GM13976 (cell line): ENCODE measurements around the gene HOXA3.
A peak's percentile ranks its signal among the peaks of the same experiment; 100 is the strongest.

Source experiments
- DNase-seq: peaks from one replicate; pipeline ENCODE4 v3.0.0; 2012; ENCODE audit warnings: low spot score
- in situ Hi-C: fragments of 300-500 bp; cut with MboI; formaldehyde crosslinking; loops from one replicate; pipeline ENCODE4 v1.12.0; 2022; ENCODE audit warnings: low sequenced_read_pairs, mixed read lengths, inconsistent platforms; ENCODE audit not compliant: unreplicated experiment
- TF ChIP-seq, protein P1 (sequence below): IDR thresholded peaks from 2 replicates; pipeline ENCODE4 v1.5.1; 2012; ENCODE audit warnings: borderline replicate concordance, mild to moderate bottlenecking; ENCODE audit not compliant: insufficient read depth; ENCODE audit errors: extremely low read depth, missing control alignments, control extremely low read depth

Gene HOXA3

DNA sequence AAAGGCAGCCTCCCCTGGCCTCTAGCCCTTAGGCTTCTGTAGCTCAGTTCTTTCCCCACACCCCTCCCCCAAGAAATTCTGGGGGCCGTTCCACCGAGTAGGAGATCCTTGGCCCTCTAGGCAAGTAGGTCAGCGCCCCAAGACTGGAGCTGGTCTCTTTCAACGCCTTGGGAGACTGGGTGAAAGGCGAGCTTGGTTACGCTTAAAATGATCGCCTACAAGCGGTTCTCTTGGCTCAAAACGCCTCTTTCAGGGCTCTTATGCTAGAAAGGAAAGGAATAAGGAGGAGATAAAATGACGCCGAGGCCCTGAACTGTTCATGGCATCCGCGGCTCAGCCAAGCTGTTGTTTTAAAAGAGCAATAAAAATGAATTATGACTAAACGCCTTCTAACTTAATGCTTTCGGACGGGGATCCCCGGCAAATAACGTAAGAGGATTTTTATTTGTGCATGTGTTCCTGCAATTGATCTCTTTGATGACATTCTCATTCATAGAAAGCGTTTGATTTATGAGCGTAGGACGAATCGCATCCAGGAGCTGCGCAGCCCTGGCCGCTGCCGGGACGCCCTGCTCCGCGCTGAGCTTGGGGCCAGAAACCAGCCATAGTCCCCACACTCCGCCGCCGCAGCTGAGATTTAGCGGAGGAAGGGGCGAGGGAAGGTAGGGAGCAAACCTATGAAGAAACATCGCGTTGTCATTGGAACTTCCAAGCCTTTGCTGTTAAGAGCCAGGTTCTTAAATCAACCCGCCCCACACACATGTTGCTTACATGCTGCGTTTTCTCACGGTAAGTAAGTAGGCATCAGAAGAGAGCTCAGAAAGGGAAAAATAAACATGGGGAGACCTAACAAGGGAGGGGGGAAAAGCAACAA, 53.6 kb downstream of the HOXA3 start:
- no peak for DNase-seq
- TF ChIP-seq, protein P1, sequence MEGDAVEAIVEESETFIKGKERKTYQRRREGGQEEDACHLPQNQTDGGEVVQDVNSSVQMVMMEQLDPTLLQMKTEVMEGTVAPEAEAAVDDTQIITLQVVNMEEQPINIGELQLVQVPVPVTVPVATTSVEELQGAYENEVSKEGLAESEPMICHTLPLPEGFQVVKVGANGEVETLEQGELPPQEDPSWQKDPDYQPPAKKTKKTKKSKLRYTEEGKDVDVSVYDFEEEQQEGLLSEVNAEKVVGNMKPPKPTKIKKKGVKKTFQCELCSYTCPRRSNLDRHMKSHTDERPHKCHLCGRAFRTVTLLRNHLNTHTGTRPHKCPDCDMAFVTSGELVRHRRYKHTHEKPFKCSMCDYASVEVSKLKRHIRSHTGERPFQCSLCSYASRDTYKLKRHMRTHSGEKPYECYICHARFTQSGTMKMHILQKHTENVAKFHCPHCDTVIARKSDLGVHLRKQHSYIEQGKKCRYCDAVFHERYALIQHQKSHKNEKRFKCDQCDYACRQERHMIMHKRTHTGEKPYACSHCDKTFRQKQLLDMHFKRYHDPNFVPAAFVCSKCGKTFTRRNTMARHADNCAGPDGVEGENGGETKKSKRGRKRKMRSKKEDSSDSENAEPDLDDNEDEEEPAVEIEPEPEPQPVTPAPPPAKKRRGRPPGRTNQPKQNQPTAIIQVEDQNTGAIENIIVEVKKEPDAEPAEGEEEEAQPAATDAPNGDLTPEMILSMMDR, result no peak
- in situ Hi-C loops, result no loop called here

DNA sequence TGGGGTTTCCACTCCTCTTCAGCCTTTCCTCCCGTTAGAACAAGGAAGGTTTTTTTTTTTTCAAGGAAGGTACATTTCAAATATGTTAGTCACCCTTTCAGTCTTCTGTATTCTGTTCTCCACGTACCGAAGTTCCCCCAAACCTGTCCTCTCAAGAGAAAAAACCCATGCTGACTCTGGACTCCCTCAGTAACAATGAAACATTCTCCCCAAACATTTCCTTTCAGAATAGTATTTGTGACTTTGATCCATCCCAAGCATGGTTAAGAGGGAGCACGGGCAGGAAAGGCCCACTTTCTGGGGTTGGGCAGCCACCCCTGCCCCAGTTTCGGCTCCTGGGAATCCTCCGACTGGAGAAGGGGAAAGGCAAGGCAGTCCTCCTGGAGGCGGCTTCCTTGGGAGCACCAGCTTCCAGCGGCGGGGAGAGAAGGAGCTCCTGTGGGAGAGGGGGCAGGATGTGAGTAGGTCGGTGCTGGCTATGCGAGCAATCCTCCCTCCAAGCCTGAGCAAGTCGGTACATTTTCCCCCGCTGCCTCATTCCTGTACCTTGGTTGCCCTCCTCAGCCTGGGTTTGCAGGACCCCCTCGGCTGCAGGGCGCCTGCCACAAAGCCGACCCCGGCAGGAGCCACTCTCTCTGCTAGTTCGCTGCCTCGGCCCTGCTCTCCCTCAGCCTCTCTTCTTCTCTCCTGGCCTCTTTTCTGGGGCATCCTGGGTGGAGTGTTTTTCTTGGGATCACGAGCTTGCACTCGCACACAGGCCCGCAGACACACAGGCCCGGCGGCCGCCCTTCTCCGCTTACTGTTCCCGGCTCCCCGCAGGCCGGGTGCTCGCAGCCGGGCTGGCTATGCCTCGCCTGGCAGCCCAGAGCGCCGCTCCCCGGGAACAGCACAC, 54.5 kb downstream of the HOXA3 start:
- DNase-seq, result no peak
- TF ChIP-seq, protein P1, result no peak
- in situ Hi-C loops, result no loop called here

DNA sequence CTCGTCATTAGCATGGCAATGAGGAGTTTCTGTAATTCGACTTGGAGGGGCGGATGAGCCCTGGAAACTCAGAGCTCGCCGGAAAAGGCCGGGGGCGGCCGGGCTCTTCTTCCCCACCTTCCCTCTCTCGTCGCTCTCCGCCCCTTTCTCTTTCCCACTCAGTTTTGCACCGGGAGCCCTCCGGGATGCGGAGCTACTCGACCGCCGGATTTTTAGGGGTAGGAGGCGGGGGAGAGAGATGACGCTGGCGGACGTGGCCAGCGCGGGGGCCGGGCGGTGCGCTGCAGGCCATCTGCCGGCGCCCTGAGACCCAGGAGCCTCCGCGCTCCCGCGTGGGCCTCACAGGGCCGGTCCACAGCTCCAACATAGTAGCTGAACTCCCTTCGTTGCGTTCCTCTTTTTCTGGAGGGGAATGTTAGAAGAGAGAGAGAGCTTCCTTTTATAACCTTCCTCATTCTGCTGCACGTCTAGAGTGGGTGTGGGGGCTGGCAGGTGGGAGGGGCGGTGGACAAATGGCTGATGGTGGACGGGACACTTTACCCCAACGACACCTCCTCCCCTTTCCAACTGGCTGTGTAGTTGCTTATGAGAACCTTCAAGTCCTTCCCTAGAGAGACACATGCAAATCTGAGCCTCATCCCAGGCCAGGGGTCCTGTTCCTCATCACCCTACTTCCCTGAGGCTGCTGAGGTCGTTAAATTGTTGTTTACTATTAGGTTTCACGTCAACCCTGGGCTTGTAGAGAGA, 55.4 kb downstream of the HOXA3 start:
- peak; percentile 63 for DNase-seq
- TF ChIP-seq, protein P1, result no peak
- in situ Hi-C loops, result no loop called here

DNA sequence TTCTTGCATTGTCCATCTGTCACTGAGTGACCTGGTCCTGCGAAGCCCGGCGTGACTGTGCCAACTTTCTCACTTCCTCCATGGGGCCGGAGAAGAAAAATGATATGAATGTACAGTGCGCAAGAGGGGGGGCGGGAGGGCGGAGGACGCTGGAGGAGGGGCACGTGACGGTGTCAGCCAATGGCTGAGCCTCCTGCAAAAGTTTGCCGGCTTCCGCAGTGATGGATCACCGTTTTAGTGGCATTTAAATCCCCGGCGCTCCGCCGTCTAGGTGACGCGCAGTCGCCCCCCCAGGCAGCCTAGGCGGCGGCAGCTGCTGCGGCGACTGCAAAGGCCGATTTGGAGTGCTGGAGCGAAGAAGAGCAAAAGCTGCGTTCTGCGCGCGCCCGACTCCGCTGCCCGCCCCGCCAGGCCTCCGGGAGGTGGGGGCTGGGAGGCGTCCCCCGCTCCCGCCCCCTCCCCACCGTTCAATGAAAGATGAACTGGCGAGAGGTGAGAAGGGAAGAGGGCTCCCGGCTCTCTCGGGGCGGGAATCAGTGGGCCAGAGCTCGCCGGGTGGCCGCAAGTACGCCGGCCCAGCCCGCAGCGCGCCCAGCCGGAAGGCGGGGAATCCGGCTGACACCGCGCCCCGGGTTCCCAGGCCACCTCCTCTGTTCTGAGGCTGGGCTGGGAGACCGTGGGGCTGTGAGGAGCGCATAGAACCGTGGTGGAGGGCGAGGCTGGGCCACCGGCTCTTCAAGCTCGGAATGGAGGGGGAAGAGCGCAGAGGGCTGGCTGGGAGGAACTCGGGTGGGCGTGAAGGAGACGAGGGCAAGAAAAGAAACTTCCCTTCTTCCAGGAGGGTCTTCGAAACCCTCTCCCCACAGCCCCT, 56.3 kb downstream of the HOXA3 start, which contains the start of gene HOXA1:
Gene HOXA1, minus strand, starts transcription at position 104 of the 871 bp plus-strand sequence. Its CDS starts 88 bp downstream, at position 16.
- DNase-seq, result peak; percentile 95
- TF ChIP-seq, protein P1, result no peak
- in situ Hi-C loops, result no loop called here

DNA sequence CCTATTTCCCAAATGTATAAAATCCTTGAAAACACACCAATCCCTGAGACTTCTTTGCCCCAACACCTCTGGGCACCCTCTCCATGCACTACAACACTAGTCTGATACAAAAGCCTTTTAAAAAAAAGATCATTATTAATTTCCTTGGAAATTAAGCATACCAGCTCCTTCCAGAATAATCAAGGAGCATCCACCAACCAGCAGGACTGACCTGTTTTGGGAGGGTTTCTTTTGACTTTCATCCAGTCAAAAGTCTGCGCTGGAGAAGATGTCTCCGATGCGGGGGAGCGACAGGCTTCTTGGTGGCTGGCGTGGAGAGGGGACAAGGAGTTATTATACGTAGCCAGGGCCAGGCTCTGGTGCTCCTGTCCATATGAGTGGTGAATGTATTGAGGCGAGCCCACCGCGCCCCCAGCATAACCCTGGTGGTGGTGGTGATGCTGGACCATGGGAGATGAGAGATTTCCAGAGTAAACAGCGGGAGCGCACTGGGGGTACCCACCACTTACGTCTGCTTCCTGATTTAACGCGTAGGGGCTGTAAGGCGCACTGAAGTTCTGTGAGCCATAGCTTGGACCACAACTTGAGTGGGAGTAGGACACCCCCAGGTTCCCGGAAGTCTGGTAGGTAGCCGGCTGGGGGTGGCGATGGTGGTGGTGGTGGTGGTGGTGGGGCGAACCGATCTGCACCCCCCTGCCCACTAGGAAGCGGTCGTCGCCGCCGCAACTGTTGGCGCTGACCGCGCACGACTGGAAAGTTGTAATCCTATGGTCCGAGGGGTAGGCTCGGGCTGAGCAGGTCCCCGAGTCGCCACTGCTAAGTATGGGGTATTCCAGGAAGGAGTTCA, 57.1 kb downstream of the HOXA3 start:
- in situ Hi-C loops, result no loop called here
- DNase-seq, result peak; percentile 33

More for the DNA sequence above, 57.1 kb downstream of the HOXA3 start:
- TF ChIP-seq, protein P1, result no peak
